GM12878 (cell line): ENCODE measurements around the gene LGI4. TPM values are rescaled to one million over a fixed set of nuclear protein-coding genes. Genes with fewer than 3 reads are reported as not detected.

ENCODE experiments used
- ATAC-seq: fragments of 200-7000 bp; cut with Tn5 transposase; 3 replicates; pipeline ENCODE4 v1.9.1; 2020; ENCODE audit warnings: mild to moderate bottlenecking, moderate library complexity
- BruUV-seq: library from RNA; stranded (reverse); fragments of 400-500 nt; replicated peaks from 2 replicates; lab custom pipeline; 2021; lab: Mats Ljungman, UMichigan
- CTCF ChIA-PET: fragments of 300-600 bp; sonication (Branson Sonifier 250); formaldehyde crosslinking; extraction: SDS; loops from one replicate; lab custom pipeline; 2021; ENCODE audit warnings: inconsistent platforms; lab: Yijun Ruan, JAX
- POLR2A ChIA-PET: fragments of 350-600 bp; formaldehyde crosslinking; extraction: SDS; loops from one replicate; lab custom pipeline; 2021; ENCODE audit warnings: inconsistent platforms; lab: Charles Lee
- RAD21 ChIA-PET: fragments of 300-600 bp; sonication (Branson Sonifier 250); formaldehyde crosslinking; loops from one replicate; lab custom pipeline; 2023; ENCODE audit warnings: antibody characterized with exemption; ENCODE audit not compliant: unreplicated experiment; lab: Charles Lee
- SMC1A ChIA-PET: fragments of 300-600 bp; sonication (Branson Sonifier 250); formaldehyde crosslinking; loops from one replicate; lab custom pipeline; 2023; ENCODE audit not compliant: unreplicated experiment, uncharacterized antibody; lab: Charles Lee
- DNase-seq: peaks from one replicate; pipeline ENCODE4 v3.0.0-alpha.2; 2011; ENCODE audit warnings: low read depth, low spot score
- FAIRE-seq: peaks from 3 replicates; lab custom pipeline; 2011; peaks lifted over from hg19 to GRCh38; lab: Jason Lieb, UNC
- H2AFZ ChIP-seq: 2 replicates; pipeline ENCODE4 v1.6.0; 2011; ENCODE audit warnings: low read depth, low read length, control low read depth; ENCODE audit not compliant: control insufficient read depth
- H3K27ac ChIP-seq: 2 replicates; pipeline ENCODE4 v1.5.1; 2011; ENCODE audit warnings: control low read depth; ENCODE audit not compliant: control insufficient read depth, insufficient read depth
- H3K27me3 ChIP-seq, 2 experiments: replicated peaks in 1 of 2; 2 replicates each; pipeline versions ENCODE4 v1.6.0 to v1.6.1; 2011; ENCODE audit warnings: low read length in 1 of 2; ENCODE audit not compliant: control insufficient read depth in 2 of 2, insufficient read depth in 2 of 2
- H3K36me3 ChIP-seq, 2 experiments: 2 replicates each; pipeline ENCODE4 v1.5.1; 2011; ENCODE audit warnings: low read length in 1 of 2; ENCODE audit not compliant: control insufficient read depth in 2 of 2, insufficient read depth in 2 of 2
- H3K4me1 ChIP-seq: 2 replicates; pipeline ENCODE4 v1.6.1; 2011; ENCODE audit warnings: mild to moderate bottlenecking, low read length, moderate library complexity, mixed read lengths; ENCODE audit not compliant: control insufficient read depth, insufficient read depth
- H3K4me2 ChIP-seq: 2 replicates; pipeline ENCODE4 v1.6.0; 2011; ENCODE audit warnings: control low read depth; ENCODE audit not compliant: control insufficient read depth, insufficient read depth
- H3K4me3 ChIP-seq: fragments of 200-600 bp; sonication (generic); 2 replicates; pipeline ENCODE4 v1.5.1; 2016
- H3K79me2 ChIP-seq: 2 replicates; pipeline ENCODE4 v1.6.0; 2011; ENCODE audit warnings: low read length; ENCODE audit not compliant: control insufficient read depth, insufficient read depth
- H3K9ac ChIP-seq: 2 replicates; pipeline ENCODE4 v1.8.0; 2011; ENCODE audit warnings: low read length, control low read depth, mixed read lengths; ENCODE audit not compliant: control insufficient read depth, insufficient read depth
- H3K9me3 ChIP-seq: replicated peaks from 3 replicates; pipeline ENCODE4 v1.5.1; 2011; ENCODE audit warnings: mild to moderate bottlenecking, low read length; ENCODE audit not compliant: control insufficient read depth, insufficient read depth
- H4K20me1 ChIP-seq: 2 replicates; pipeline ENCODE4 v1.6.0; 2011; ENCODE audit not compliant: control insufficient read depth, insufficient read depth
- CHD4 ChIP-seq: fragments of 200-600 bp; sonication (generic); IDR thresholded peaks from 2 replicates; pipeline ENCODE4 v1.6.1; 2016; ENCODE audit warnings: mild to moderate bottlenecking
- PRDM15 ChIP-seq: fragments of 450-650 bp; formaldehyde crosslinking; IDR thresholded peaks from 2 replicates; pipeline ENCODE4 v1.4.0; 2020; ENCODE audit warnings: mild to moderate bottlenecking, moderate library complexity
- SIN3A ChIP-seq: IDR thresholded peaks from 2 replicates; pipeline ENCODE4 v1.6.1; 2012; ENCODE audit warnings: low read depth, low read length, improper control_type of control experiment
- SUPT20H ChIP-seq: IDR thresholded peaks from 2 replicates; pipeline ENCODE4 v1.6.1; 2011; ENCODE audit warnings: low read depth, mild to moderate bottlenecking, low read length, moderate library complexity, borderline replicate concordance; ENCODE audit not compliant: control insufficient read depth
- ZBTB4 ChIP-seq: fragments of 450-650 bp; formaldehyde crosslinking; IDR thresholded peaks from 2 replicates; pipeline ENCODE4 v1.4.0; 2022; ENCODE audit warnings: mild to moderate bottlenecking, moderate library complexity
- ZNF622 ChIP-seq: fragments of 450-650 bp; IDR thresholded peaks from 2 replicates; pipeline ENCODE4 v1.6.1; 2017; ENCODE audit warnings: mild to moderate bottlenecking, inconsistent platforms
- WGBS: methylation state at CpG from one replicate; pipeline ENCODE4 v1.1.6; 2016; ENCODE audit warnings: low lambda C conversion rate; ENCODE audit not compliant: insufficient replicate concordance, insufficient coverage; ENCODE audit errors: missing lambda C conversion rate; 5-methylcytosine and 5-hydroxymethylcytosine counted together
- in situ Hi-C: fragments of 300-500 bp; cut with MboI; formaldehyde crosslinking; loops from 9 replicates; pipeline ENCODE4 v1.14.3; 2018; ENCODE audit warnings: mixed read lengths
- intact Hi-C: fragments of 100-400 bp; cut with micrococcal nuclease; formaldehyde crosslinking; loops from one replicate; pipeline ENCODE4 v1.14.2; 2022; ENCODE audit not compliant: unreplicated experiment
- polyA plus RNA-seq, 11 experiments: library from polyadenylated mRNA; depleted of rRNA in 4 of 11; unstranded in 6 of 11; stranded (reverse) in 5 of 11; fragments of >200 nt; fragmentation: Nextera tagmentation in 4 of 11; fragmentation: Illumina TruSeq in 1 of 11; extraction: Ambion mirVana in 4 of 11; extraction: Trizol in 1 of 11; gene quantifications; 1 replicate in 1 of 11; 2 replicates in 10 of 11; pipeline versions ENCODE4 v1.2.1 to v1.2.3, GENCODE V29; 2011 to 2016; ENCODE audit warnings: inconsistent platforms in 2 of 11, missing spikeins in 2 of 11, low read depth in 1 of 11
- total RNA-seq, 4 experiments: library from RNA; depleted of rRNA in 3 of 4; stranded (reverse); fragments of >200 nt in 3 of 4; fragmentation: Illumina TruSeq in 1 of 4; extraction: Trizol in 1 of 4; gene quantifications; 2 replicates each; pipeline versions ENCODE4 v1.2.1 to v1.2.3, GENCODE V29; 2013 to 2021

The LGI4 gene
- total and polyA plus RNA-seq, 10 of the 15 experiments (the other 5 are each of a cell fraction or from before 2014, with no cell fraction given): 0.11 TPM; not detected in 9

- TF ChIP-seq PRDM15 (CRISPR knock-in tag) (no peak), SUPT20H (no peak), CHD4 (no peak), ZNF622 (no peak)
These were observed 11.3 kb downstream of the LGI4 start (continued) for GRCh38 chr19:35123573-35123972.

- in situ Hi-C loops (no loop called here), intact Hi-C loops (no loop called here)
- Histone ChIP-seq H2AFZ (no peak overlapping the region), H3K27ac (no peak overlapping the region), H3K4me3 (no peak overlapping the region), H3K4me1 (peaks cover 18% of the 10 kb centered on the region), H4K20me1 (no peaks in the 10 kb centered on the region), H3K27me3 (no peaks in the 10 kb centered on the region), H3K36me3 (no peaks in the 10 kb centered on the region), H3K9me3 (no peaks in the 10 kb centered on the region), H3K79me2 (no peaks in the 10 kb centered on the region), H3K4me2 (no peak overlapping the region), H3K9ac (no peak overlapping the region)
- ATAC-seq (no peak), FAIRE-seq (no peak), DNase-seq (no peak)
- CTCF ChIA-PET: interaction anchor here (0.8 to 2.4 kb wide), 3 partner anchors 8 to 56 kb away, joined by 3 to 14 read pairs (median 3); no protein-coding TSS in a partner anchor
- RAD21 ChIA-PET: no interaction called here
- BruUV-seq: no TSS peak
- no peak for TF ChIP-seq SIN3A
- no peak for TF ChIP-seq ZBTB4 (CRISPR knock-in tag)
- SMC1A ChIA-PET: interaction anchor here (2.9 kb wide), 1 partner anchor 13 kb away, joined by 16 read pairs; no protein-coding TSS in a partner anchor
- POLR2A ChIA-PET: interaction anchor here (0.5 to 1.0 kb wide), 3 partner anchors 13 to 120 kb away, joined by 3 read pairs; no protein-coding TSS in a partner anchor
- WGBS: 50% methylated on average over 19 of the region's 19 CpGs
These were observed 11.9 kb downstream of the LGI4 start for GRCh38 chr19:35122687-35123551.
